H1 (cell line): ENCODE measurements around the gene DCAF8. TPM values are rescaled to one million over a fixed set of nuclear protein-coding genes. Genes with fewer than 3 reads are reported as not detected.

ENCODE experiments used
- CTCF ChIA-PET: fragments of 300-600 bp; sonication (Branson Sonifier 250); formaldehyde crosslinking; loops from one replicate; lab custom pipeline; 2021; ENCODE audit not compliant: partially characterized antibody; lab: Charles Lee
- POLR2A ChIA-PET: fragments of 300-600 bp; sonication (Branson Sonifier 250); formaldehyde crosslinking; loops from one replicate; lab custom pipeline; 2021; ENCODE audit warnings: inconsistent platforms; ENCODE audit not compliant: partially characterized antibody; lab: Charles Lee
- DNase-seq, 2 experiments: peaks; one replicate each; pipeline versions ENCODE4 v3.0.0 to v3.0.0-alpha.2; 2010 to 2022; ENCODE audit warnings: low spot score in 2 of 2, low read depth in 1 of 2, mixed read lengths in 1 of 2
- FAIRE-seq: peaks from 2 replicates; lab custom pipeline; 2011; peaks lifted over from hg19 to GRCh38; lab: Jason Lieb, UNC
- H2AFZ ChIP-seq: 2 replicates; pipeline ENCODE4 v1.8.1; 2012; ENCODE audit warnings: low read length, inconsistent platforms
- H2AK5ac ChIP-seq: 2 replicates; pipeline ENCODE4 v1.6.1; 2013; ENCODE audit warnings: low read depth, low read length
- H2BK120ac ChIP-seq: replicated peaks from 2 replicates; pipeline ENCODE3; 2013; ENCODE audit warnings: low read depth, low read length, inconsistent platforms
- H2BK12ac ChIP-seq: 2 replicates; pipeline ENCODE4 v1.6.1; 2013; ENCODE audit warnings: low read depth, low read length
- H2BK15ac ChIP-seq: 2 replicates; pipeline ENCODE4 v1.6.1; 2013; ENCODE audit warnings: low read length
- H2BK20ac ChIP-seq: 2 replicates; pipeline ENCODE4 v1.6.1; 2013; ENCODE audit warnings: low read length
- H2BK5ac ChIP-seq: 2 replicates; pipeline ENCODE4 v1.6.1; 2013; ENCODE audit warnings: low read depth, low read length
- H3K14ac ChIP-seq: 2 replicates; pipeline ENCODE4 v1.6.1; 2013; ENCODE audit warnings: inconsistent platforms; ENCODE audit not compliant: insufficient read length
- H3K18ac ChIP-seq: 2 replicates; pipeline ENCODE4 v1.6.1; 2013; ENCODE audit warnings: low read length; ENCODE audit errors: extremely low read depth
- H3K23ac ChIP-seq: 2 replicates; pipeline ENCODE4 v1.6.1; 2013; ENCODE audit warnings: inconsistent platforms; ENCODE audit not compliant: insufficient read length
- H3K23me2 ChIP-seq: 2 replicates; pipeline ENCODE4 v1.6.1; 2013; ENCODE audit warnings: low read depth, low read length
- H3K27ac ChIP-seq: 2 replicates; pipeline ENCODE4 v1.6.1; 2011; ENCODE audit warnings: low read depth, low read length, inconsistent platforms
- H3K27me3 ChIP-seq, 4 experiments: replicated peaks in 1 of 4; 1 replicate in 1 of 4; 2 replicates in 3 of 4; pipeline versions ENCODE4 v1.6.1 to v1.8.1; 2011 to 2013; ENCODE audit warnings: low read length in 3 of 4, mild to moderate bottlenecking in 3 of 4, inconsistent platforms in 2 of 4, mixed read lengths in 2 of 4, moderate library complexity in 1 of 4; ENCODE audit not compliant: control insufficient read depth in 3 of 4, insufficient read depth in 3 of 4; ENCODE audit errors: extremely low read depth in 1 of 4
- H3K36me3 ChIP-seq, 4 experiments: 2 replicates each; pipeline versions ENCODE4 v1.6.1 to v1.8.1; 2011 to 2013; ENCODE audit warnings: mild to moderate bottlenecking in 4 of 4, low read length in 3 of 4, moderate library complexity in 2 of 4, control low read depth in 1 of 4, inconsistent platforms in 1 of 4; ENCODE audit not compliant: insufficient read depth in 4 of 4, control insufficient read depth in 2 of 4
- H3K4ac ChIP-seq: replicated peaks from 2 replicates; pipeline ENCODE3; 2013; ENCODE audit warnings: low read length, low read depth, mixed read lengths, inconsistent platforms; ENCODE audit not compliant: insufficient read length
- H3K4me1 ChIP-seq, 4 experiments: replicated peaks in 1 of 4; 1 replicate in 1 of 4; 2 replicates in 3 of 4; pipeline versions ENCODE4 v1.6.1 to v1.8.1; 2011 to 2013; ENCODE audit warnings: low read length in 3 of 4, inconsistent platforms in 2 of 4, mixed read lengths in 1 of 4; ENCODE audit not compliant: insufficient read depth in 4 of 4, control insufficient read depth in 3 of 4
- H3K4me2 ChIP-seq, 2 experiments: 2 replicates each; pipeline versions ENCODE4 v1.6.1 to v1.8.1; 2011 to 2013; ENCODE audit warnings: low read depth in 2 of 2, low read length in 2 of 2, control low read depth in 1 of 2, inconsistent platforms in 1 of 2, mild to moderate bottlenecking in 1 of 2; ENCODE audit not compliant: insufficient read depth in 1 of 2
- H3K4me3 ChIP-seq, 4 experiments: fragments of 200-600, 300-600 bp in 1 of 4; sonication (generic), shearing (Covaris generic), sonication (Bioruptor Twin) in 1 of 4; 2 replicates each; pipeline versions ENCODE4 v1.5.1 to v1.8.1; 2011 to 2016; ENCODE audit warnings: low read length in 4 of 4, low read depth in 3 of 4, control low read depth in 2 of 4, inconsistent platforms in 2 of 4, mild to moderate bottlenecking in 2 of 4, mixed read lengths in 1 of 4, moderate library complexity in 1 of 4; ENCODE audit not compliant: insufficient read depth in 2 of 4; ENCODE audit errors: extremely low read depth in 1 of 4
- H3K56ac ChIP-seq: replicated peaks from 2 replicates; pipeline ENCODE3; 2013; ENCODE audit warnings: low read depth, mild to moderate bottlenecking, mixed read lengths, low read length, inconsistent platforms; ENCODE audit not compliant: insufficient read length
- H3K79me1 ChIP-seq: 2 replicates; pipeline ENCODE4 v1.6.1; 2013; ENCODE audit warnings: low read depth, low read length, control low read depth
- H3K79me2 ChIP-seq, 2 experiments: 2 replicates each; pipeline versions ENCODE4 v1.6.1 to v1.8.1; 2012 to 2013; ENCODE audit warnings: low read length in 2 of 2, mild to moderate bottlenecking in 2 of 2, inconsistent platforms in 1 of 2; ENCODE audit not compliant: insufficient read depth in 2 of 2, control insufficient read depth in 1 of 2
- H3K9ac ChIP-seq, 4 experiments: replicated peaks in 1 of 4; 1 replicate in 1 of 4; 2 replicates in 3 of 4; pipeline versions ENCODE4 v1.6.1 to v1.8.1; 2011 to 2013; ENCODE audit warnings: low read depth in 3 of 4, low read length in 3 of 4, control low read depth in 2 of 4, mild to moderate bottlenecking in 2 of 4, moderate library complexity in 2 of 4, inconsistent platforms in 1 of 4; ENCODE audit errors: extremely low read depth in 1 of 4
- H3K9me3 ChIP-seq, 2 experiments: 2 replicates each; pipeline versions ENCODE4 v1.6.1 to v1.8.1; 2012 to 2013; ENCODE audit warnings: mild to moderate bottlenecking in 2 of 2, moderate library complexity in 2 of 2, control low read depth in 1 of 2, inconsistent platforms in 1 of 2, low read depth in 1 of 2, low read length in 1 of 2, mixed read lengths in 1 of 2; ENCODE audit not compliant: insufficient read depth in 2 of 2
- H4K20me1 ChIP-seq, 2 experiments: replicated peaks in 1 of 2; 2 replicates each; pipeline versions ENCODE3 to v1.8.1; 2011 to 2013; ENCODE audit warnings: inconsistent platforms in 2 of 2, low read length in 2 of 2, mild to moderate bottlenecking in 1 of 2; ENCODE audit not compliant: insufficient read depth in 2 of 2, control insufficient read depth in 1 of 2
- H4K5ac ChIP-seq: 2 replicates; pipeline ENCODE4 v1.6.1; 2013; ENCODE audit warnings: low read length, low read depth, mixed read lengths, inconsistent platforms; ENCODE audit not compliant: insufficient read length
- H4K8ac ChIP-seq: 2 replicates; pipeline ENCODE4 v1.8.0; 2013; ENCODE audit warnings: mild to moderate bottlenecking, moderate library complexity, low read length, inconsistent platforms; ENCODE audit not compliant: insufficient read depth; ENCODE audit errors: extremely low read depth
- H4K91ac ChIP-seq: replicated peaks from 2 replicates; pipeline ENCODE3; 2013; ENCODE audit warnings: low read length, mixed read lengths, inconsistent platforms; ENCODE audit not compliant: insufficient read length
- CBX8 ChIP-seq: fragments of 300-800, 300-1000 bp; sonication (generic); IDR thresholded peaks from 2 replicates; pipeline ENCODE4 v1.7.1; 2016; ENCODE audit warnings: low read depth, low read length, borderline replicate concordance
- CREB1 ChIP-seq: IDR thresholded peaks from 2 replicates; pipeline ENCODE4 v1.6.1; 2012; ENCODE audit warnings: inconsistent platforms
- FOSL1 ChIP-seq: IDR thresholded peaks from 2 replicates; pipeline ENCODE4 v1.6.1; 2011; ENCODE audit warnings: mild to moderate bottlenecking, low read depth, low read length, moderate library complexity; ENCODE audit not compliant: insufficient read depth
- SIN3A ChIP-seq, 2 experiments: IDR thresholded peaks in 1 of 2; conservative IDR thresholded peaks in 1 of 2; 2 replicates each; pipeline ENCODE4 v1.6.1; 2011 to 2012; ENCODE audit warnings: low read length in 2 of 2, improper control_type of control experiment in 1 of 2, low read depth in 1 of 2, mild to moderate bottlenecking in 1 of 2
- SIRT6 ChIP-seq: IDR thresholded peaks from one replicate; pipeline ENCODE4 v1.7.1; 2012; ENCODE audit warnings: low read length, inconsistent platforms
- SP4 ChIP-seq: IDR thresholded peaks from 2 replicates; pipeline ENCODE4 v1.6.1; 2012; ENCODE audit warnings: low read length, inconsistent platforms
- TBP ChIP-seq: IDR thresholded peaks from 2 replicates; pipeline ENCODE4 v1.6.1; 2011; ENCODE audit warnings: low read depth, low read length, improper control_type of control experiment
- WGBS, 2 experiments: shearing (Covaris generic) in 1 of 2; methylation state at CpG; one replicate each; pipeline versions ENCODE4 v1.1.6 to v1.1.7; 2013 to 2015; ENCODE audit warnings: low lambda C conversion rate in 2 of 2, mixed read lengths in 2 of 2, inconsistent platforms in 1 of 2, low coverage in 1 of 2, missing lambda C conversion rate in 1 of 2; ENCODE audit not compliant: insufficient replicate concordance in 2 of 2, insufficient coverage in 1 of 2, insufficient read length in 1 of 2; ENCODE audit errors: extremely low coverage in 1 of 2, missing lambda C conversion rate in 1 of 2; 5-methylcytosine and 5-hydroxymethylcytosine counted together
- polyA plus RNA-seq, 7 experiments: library from polyadenylated mRNA; depleted of rRNA in 3 of 7; stranded (reverse) in 5 of 7; unstranded in 2 of 7; fragments of >200 nt in 5 of 7; fragments of 200-250 nt in 2 of 7; gene quantifications; 1 replicate in 5 of 7; 2 replicates in 1 of 7; 4 replicates in 1 of 7; pipeline versions ENCODE4 v1.2.1 to v1.2.3, GENCODE V29; 2011 to 2013; ENCODE audit warnings: missing spikeins in 2 of 7, mixed read lengths in 2 of 7
- total RNA-seq: library from RNA; stranded (reverse); fragmentation: NEBNext Ultra II Directional; extraction: Animal tissue kit (Norgen Biotek cat#: 25700); gene quantifications from 2 replicates; pipeline ENCODE4 v1.2.1, GENCODE V29; 2021

Gene DCAF8
- total and polyA plus RNA-seq, 2 of the 8 experiments (the other 6 are each of a cell fraction or from before 2014, with no cell fraction given) = 68.2 to 110 TPM

DNA sequence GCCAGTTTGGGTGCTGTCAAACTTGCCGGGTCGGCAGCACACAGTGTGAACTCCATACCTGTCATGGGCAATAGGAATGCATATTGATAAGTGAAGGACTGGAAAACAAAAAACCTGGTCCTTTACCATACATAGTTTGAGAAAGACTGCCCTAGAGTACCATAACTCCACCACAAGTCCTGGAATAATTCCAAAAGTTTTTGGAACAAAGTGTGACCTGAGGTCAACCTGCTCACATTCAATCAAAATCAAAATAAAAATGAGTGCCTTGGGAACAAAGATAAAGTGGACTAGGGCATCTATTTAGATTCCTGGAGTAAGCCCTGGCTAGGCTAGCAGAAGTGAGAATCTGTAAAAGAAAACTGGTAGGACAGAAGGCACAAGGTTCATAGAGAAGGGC, 15.0 kb upstream of the DCAF8 start:
- CTCF ChIA-PET = interaction anchor here (1.4 kb wide), 1 partner anchor 14 kb away, joined by 10 read pairs; no protein-coding TSS in a partner anchor
- FAIRE-seq = no peak

More for the DNA sequence above, 15.0 kb upstream of the DCAF8 start:
- no peak overlapping the region for H3K27ac ChIP-seq
- H3K4me3 ChIP-seq = no peak overlapping the region
- no peak for DNase-seq
- no peak overlapping the region for H2AFZ ChIP-seq
- H3K79me1 ChIP-seq = no peaks in the 10 kb centered on the region
- no peak overlapping the region for H2BK5ac ChIP-seq
- no peak overlapping the region for H3K9ac ChIP-seq
- H3K4ac ChIP-seq = no peak overlapping the region
- POLR2A ChIA-PET = interaction anchor here (0.6 to 10.9 kb wide), 5 partner anchors 8 to 15 kb away, joined by 3 to 79 read pairs (median 4); partner anchors contain the start of genes DCAF8 and PEX19
- peaks cover 20 to 52% (median 46%) of the 10 kb centered on the region in 4 experiments for H3K36me3 ChIP-seq
- H2BK12ac ChIP-seq = no peak overlapping the region
- TF ChIP-seq SIN3A (conservative IDR thresholded peaks at IDR 0.05 in 1 of 2, IDR thresholded peaks at IDR 0.05 in 1 of 2; ENCODE audit: low read depth in 1 of 2, low read length in 2 of 2) (no peak), CREB1 (no peak), CBX8 (no peak), SIRT6 (no peak), TBP (no peak), FOSL1 (no peak), SP4 (no peak)
- H3K23ac ChIP-seq = no peak overlapping the region
- no peak overlapping the region for H3K14ac ChIP-seq
- no peak overlapping the region for H2BK120ac ChIP-seq
- H3K18ac ChIP-seq = no peak overlapping the region
- H3K79me2 ChIP-seq = no peaks in the 10 kb centered on the region
- H4K91ac ChIP-seq = no peak overlapping the region
- no peaks in the 10 kb centered on the region for H3K9me3 ChIP-seq
- H3K56ac ChIP-seq = no peak overlapping the region
- no peak overlapping the region for H4K8ac ChIP-seq
- WGBS, 2 experiments = 97% methylated on average over 2 of the region's 2 CpGs; no CpG with 5 or more reads in 1 of the 2 experiments
- no peaks in the 10 kb centered on the region for H3K23me2 ChIP-seq
- no peak overlapping the region for H2BK20ac ChIP-seq
- H3K27me3 ChIP-seq = no peaks in the 10 kb centered on the region
- H3K4me1 ChIP-seq = no peaks in the 10 kb centered on the region
- no peak overlapping the region for H2BK15ac ChIP-seq
- H2AK5ac ChIP-seq = no peak overlapping the region
- H4K5ac ChIP-seq = no peak overlapping the region
- no peak overlapping the region for H3K4me2 ChIP-seq
- peaks cover 0 to 2% of the 10 kb centered on the region in 2 experiments for H4K20me1 ChIP-seq
